DND-41 (cell line): ENCODE data around the gene ZNF207.

Experiments
- EZH2 ChIP-seq: IDR thresholded peaks from 3 replicates; pipeline ENCODE4 v1.6.1; 2012; ENCODE audit warnings: borderline replicate concordance, low read depth, mild to moderate bottlenecking, moderate library complexity, low read length, inconsistent platforms; ENCODE audit not compliant: severe bottlenecking
- TF ChIP-seq, protein P1 (sequence below): IDR thresholded peaks from 2 replicates; pipeline ENCODE4 v1.5.1; 2012; ENCODE audit warnings: borderline replicate concordance, low read length, moderate library complexity, mild to moderate bottlenecking; ENCODE audit not compliant: poor library complexity, severe bottlenecking; ENCODE audit errors: extremely low read depth

DNA sequence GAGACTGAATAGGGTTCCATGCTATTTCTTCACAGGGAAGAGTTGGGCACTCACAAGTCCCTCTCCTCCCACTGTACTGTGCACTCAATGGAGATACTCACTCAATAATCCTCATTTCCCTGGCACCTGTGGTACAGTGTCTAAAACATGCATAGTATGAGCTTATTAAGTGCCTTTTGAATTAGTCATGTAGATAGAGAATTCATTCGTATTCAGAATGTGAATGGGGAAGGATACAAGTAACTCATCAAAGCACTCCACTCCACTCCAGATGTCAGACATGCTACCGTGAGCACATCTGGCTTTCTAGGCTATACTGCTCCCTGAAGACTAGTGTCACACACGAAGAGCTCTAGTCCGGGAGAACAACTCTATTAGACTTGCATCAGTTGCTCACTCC is 14.3 kb upstream of the ZNF207 start:
- TF ChIP-seq, protein P1, sequence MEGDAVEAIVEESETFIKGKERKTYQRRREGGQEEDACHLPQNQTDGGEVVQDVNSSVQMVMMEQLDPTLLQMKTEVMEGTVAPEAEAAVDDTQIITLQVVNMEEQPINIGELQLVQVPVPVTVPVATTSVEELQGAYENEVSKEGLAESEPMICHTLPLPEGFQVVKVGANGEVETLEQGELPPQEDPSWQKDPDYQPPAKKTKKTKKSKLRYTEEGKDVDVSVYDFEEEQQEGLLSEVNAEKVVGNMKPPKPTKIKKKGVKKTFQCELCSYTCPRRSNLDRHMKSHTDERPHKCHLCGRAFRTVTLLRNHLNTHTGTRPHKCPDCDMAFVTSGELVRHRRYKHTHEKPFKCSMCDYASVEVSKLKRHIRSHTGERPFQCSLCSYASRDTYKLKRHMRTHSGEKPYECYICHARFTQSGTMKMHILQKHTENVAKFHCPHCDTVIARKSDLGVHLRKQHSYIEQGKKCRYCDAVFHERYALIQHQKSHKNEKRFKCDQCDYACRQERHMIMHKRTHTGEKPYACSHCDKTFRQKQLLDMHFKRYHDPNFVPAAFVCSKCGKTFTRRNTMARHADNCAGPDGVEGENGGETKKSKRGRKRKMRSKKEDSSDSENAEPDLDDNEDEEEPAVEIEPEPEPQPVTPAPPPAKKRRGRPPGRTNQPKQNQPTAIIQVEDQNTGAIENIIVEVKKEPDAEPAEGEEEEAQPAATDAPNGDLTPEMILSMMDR, result no peak
- no peak for TF ChIP-seq EZH2
